K562 (cell line): Measurements from ENCODE around the gene PRICKLE4. TPM values are rescaled to one million over a fixed set of nuclear protein-coding genes. Genes with fewer than 3 reads are reported as not detected.

ENCODE experiments used
- ATAC-seq: fragments of 200-7000 bp; cut with Tn5 transposase; 3 replicates; pipeline ENCODE4 v1.9.1; 2020; ENCODE audit warnings: moderate library complexity
- BruUV-seq: library from RNA; stranded (reverse); fragments of 400-500 nt; replicated peaks from 2 replicates; lab custom pipeline; 2021; lab: Mats Ljungman, UMichigan
- CTCF ChIA-PET: fragments of 300-600 bp; formaldehyde crosslinking; extraction: SDS; loops from one replicate; lab custom pipeline; 2021; ENCODE audit warnings: low intra/inter-chr PET ratio; lab: Yijun Ruan, JAX
- POLR2A ChIA-PET: fragments of 300-600, 350-650 bp; sonication (Branson Sonifier 250); formaldehyde crosslinking; extraction: SDS; loops from one replicate; lab custom pipeline; 2021; ENCODE audit warnings: antibody characterized with exemption, inconsistent platforms; lab: Yijun Ruan, JAX
- DNase-seq, 4 experiments: peaks; one replicate each; pipeline versions ENCODE4 v3.0.0 to v3.0.0-alpha.2; 2011 to 2018; ENCODE audit warnings: low spot score in 3 of 4, mixed read lengths in 3 of 4; ENCODE audit errors: extremely low read depth in 1 of 4
- FAIRE-seq: peaks from 2 replicates; lab custom pipeline; 2011; peaks lifted over from hg19 to GRCh38; lab: Jason Lieb, UNC
- H2AFZ ChIP-seq: 2 replicates; pipeline ENCODE4 v1.6.0; 2011; ENCODE audit warnings: low read depth, low read length, control low read depth, inconsistent platforms
- H3K27ac ChIP-seq: fragments of 200-600 bp; 3 replicates; pipeline ENCODE4 v1.8.0; 2011; ENCODE audit warnings: low read depth, mild to moderate bottlenecking, control low read depth, inconsistent platforms, low read length, moderate library complexity, mixed read lengths; ENCODE audit errors: extremely low read depth
- H3K27me3 ChIP-seq, 2 experiments: fragments of 300-600 bp in 1 of 2; 2 replicates in 1 of 2; 3 replicates in 1 of 2; pipeline versions ENCODE4 v1.6.0 to v1.8.0; 2011; ENCODE audit warnings: inconsistent platforms in 2 of 2, low read length in 2 of 2, mild to moderate bottlenecking in 1 of 2, mixed read lengths in 1 of 2, moderate library complexity in 1 of 2; ENCODE audit not compliant: control insufficient read depth in 2 of 2, insufficient read depth in 2 of 2
- H3K36me3 ChIP-seq: fragments of 300-600 bp; 3 replicates; pipeline ENCODE4 v1.8.0; 2011; ENCODE audit warnings: mild to moderate bottlenecking, low read length, inconsistent platforms; ENCODE audit not compliant: control insufficient read depth, insufficient read depth
- H3K4me1 ChIP-seq, 2 experiments: fragments of 200-600 bp in 1 of 2; replicated peaks in 1 of 2; 2 replicates in 1 of 2; 3 replicates in 1 of 2; pipeline versions ENCODE4 v1.5.1 to v1.8.0; 2011; ENCODE audit warnings: inconsistent platforms in 2 of 2, low read length in 2 of 2, mild to moderate bottlenecking in 1 of 2, mixed read lengths in 1 of 2, moderate library complexity in 1 of 2; ENCODE audit not compliant: control insufficient read depth in 2 of 2, insufficient read depth in 2 of 2
- H3K4me2 ChIP-seq: 2 replicates; pipeline ENCODE4 v1.6.1; 2011; ENCODE audit warnings: low read length, control low read depth, inconsistent platforms, mixed read lengths; ENCODE audit not compliant: insufficient read depth
- H3K4me3 ChIP-seq: fragments of 200-600 bp; sonication (generic), shearing (Covaris generic); 2 replicates; pipeline ENCODE4 v1.5.1; 2016; ENCODE audit warnings: control low read depth, inconsistent platforms
- H3K79me2 ChIP-seq: fragments of 200-600 bp; 3 replicates; pipeline ENCODE4 v1.8.0; 2011; ENCODE audit warnings: low read length, inconsistent platforms; ENCODE audit not compliant: control insufficient read depth, insufficient read depth
- H3K9ac ChIP-seq, 2 experiments: 2 replicates each; pipeline versions ENCODE4 v1.6.0 to v1.6.1; 2011; ENCODE audit warnings: low read depth in 2 of 2, low read length in 2 of 2, control low read depth in 1 of 2, inconsistent platforms in 1 of 2, mild to moderate bottlenecking in 1 of 2, mixed read lengths in 1 of 2; ENCODE audit not compliant: insufficient read depth in 1 of 2
- H3K9me1 ChIP-seq: one replicate; pipeline ENCODE4 v1.6.0; 2011; ENCODE audit warnings: inconsistent platforms, mild to moderate bottlenecking, low read length, moderate library complexity; ENCODE audit not compliant: control insufficient read depth, insufficient read depth
- H3K9me3 ChIP-seq: replicated peaks from 2 replicates; pipeline ENCODE4 v1.5.1; 2011; ENCODE audit warnings: low read depth, low read length, inconsistent platforms; ENCODE audit not compliant: control insufficient read depth, insufficient read depth
- H4K20me1 ChIP-seq: replicated peaks from 2 replicates; pipeline ENCODE4 v1.6.1; 2011; ENCODE audit warnings: low read length, inconsistent platforms, mixed read lengths; ENCODE audit not compliant: control insufficient read depth, insufficient read depth
- ADNP ChIP-seq: fragments of 200-800 bp; sonication (Bioruptor generic); IDR thresholded peaks from 2 replicates; pipeline ENCODE4 v1.6.1; 2016; ENCODE audit warnings: missing genetic modification characterization, missing compliant biosample characterization
- CHD1 ChIP-seq: fragments of 200-600 bp; sonication (generic); IDR thresholded peaks from one replicate; pipeline ENCODE4 v1.6.1; 2012; ENCODE audit warnings: mild to moderate bottlenecking, moderate library complexity, low read length, inconsistent platforms
- CLOCK ChIP-seq: fragments of 250-450 bp; sonication (Bioruptor Pico); IDR thresholded peaks from 2 replicates; pipeline ENCODE4 v1.4.0; 2020; ENCODE audit warnings: mild to moderate bottlenecking, moderate library complexity, borderline replicate concordance
- KDM4B ChIP-seq, 2 experiments: fragments of 450-650 bp in 1 of 2; sonication (generic) in 1 of 2; IDR thresholded peaks; 2 replicates each; pipeline ENCODE4 v1.6.1; 2016 to 2017; ENCODE audit warnings: borderline replicate concordance in 2 of 2, antibody characterized with exemption in 1 of 2, low read depth in 1 of 2, mild to moderate bottlenecking in 1 of 2
- MIER1 ChIP-seq: fragments of 450-650 bp; IDR thresholded peaks from 2 replicates; pipeline ENCODE4 v1.6.1; 2016; ENCODE audit warnings: antibody characterized with exemption, mild to moderate bottlenecking, low read depth
- SMC3 ChIP-seq: conservative IDR thresholded peaks from 2 replicates; pipeline ENCODE4 v1.6.1; 2011; ENCODE audit warnings: low read depth, low read length, improper control_type of control experiment; ENCODE audit not compliant: insufficient read depth
- SNAPC5 ChIP-seq: fragments of 250-450 bp; sonication (Bioruptor Pico); IDR thresholded peaks from 2 replicates; pipeline ENCODE4 v1.8.0; 2021; ENCODE audit warnings: moderate library complexity, mild to moderate bottlenecking, inconsistent platforms
- TEAD1 ChIP-seq, 2 experiments: fragments of 450-650 bp in 1 of 2; sonication (generic) in 1 of 2; formaldehyde crosslinking; IDR thresholded peaks; 2 replicates each; pipeline versions ENCODE4 v1.4.0 to v1.8.0; 2020 to 2022; ENCODE audit warnings: mild to moderate bottlenecking in 2 of 2, missing genetic modification reagents in 1 of 2
- ZNF583 ChIP-seq: fragments of 250-450 bp; sonication (Bioruptor Pico); IDR thresholded peaks from 2 replicates; pipeline ENCODE4 v1.4.0; 2020
- WGBS: fragments of 100-300 bp; shearing (Covaris generic); methylation state at CpG from one replicate; pipeline ENCODE4 v1.1.6; 2016; ENCODE audit warnings: low coverage, mixed read lengths; ENCODE audit not compliant: insufficient coverage; ENCODE audit errors: missing lambda C conversion rate; 5-methylcytosine and 5-hydroxymethylcytosine counted together
- in situ Hi-C: fragments of 300-500 bp; cut with MboI; formaldehyde crosslinking; loops from 4 replicates; pipeline ENCODE4 v1.15.0; 2018; ENCODE audit warnings: inconsistent platforms, mixed read lengths
- intact Hi-C: fragments of 100-400 bp; cut with micrococcal nuclease; formaldehyde crosslinking; loops from 2 replicates; pipeline ENCODE4 v1.14.2; 2022
- polyA plus RNA-seq, 8 experiments: library from polyadenylated mRNA; depleted of rRNA in 4 of 8; stranded (reverse) in 5 of 8; unstranded in 3 of 8; fragments of >200 nt; fragmentation: Nextera tagmentation in 2 of 8; fragmentation: Illumina TruSeq in 1 of 8; extraction: Ambion mirVana in 2 of 8; extraction: Trizol in 1 of 8; gene quantifications; 2 replicates each; pipeline versions ENCODE4 v1.2.1 to v1.2.3, GENCODE V29; 2011 to 2014; ENCODE audit warnings: inconsistent platforms in 1 of 8, missing spikeins in 1 of 8
- total RNA-seq, 7 experiments: library from RNA; depleted of rRNA in 6 of 7; stranded (reverse); fragments of >200 nt in 6 of 7; fragmentation: Illumina TruSeq in 2 of 7; extraction: Trizol in 2 of 7; gene quantifications; 2 replicates each; pipeline versions ENCODE4 v1.2.1 to v1.2.3, GENCODE V29; 2011 to 2021; ENCODE audit warnings: low replicate concordance in 1 of 7

The PRICKLE4 gene
- total and polyA plus RNA-seq, 9 of the 15 experiments (the other 6 are each of a cell fraction or from before 2014, with no cell fraction given): 0.20 to 0.32 (median 0.27) TPM; not detected in 6

DNA sequence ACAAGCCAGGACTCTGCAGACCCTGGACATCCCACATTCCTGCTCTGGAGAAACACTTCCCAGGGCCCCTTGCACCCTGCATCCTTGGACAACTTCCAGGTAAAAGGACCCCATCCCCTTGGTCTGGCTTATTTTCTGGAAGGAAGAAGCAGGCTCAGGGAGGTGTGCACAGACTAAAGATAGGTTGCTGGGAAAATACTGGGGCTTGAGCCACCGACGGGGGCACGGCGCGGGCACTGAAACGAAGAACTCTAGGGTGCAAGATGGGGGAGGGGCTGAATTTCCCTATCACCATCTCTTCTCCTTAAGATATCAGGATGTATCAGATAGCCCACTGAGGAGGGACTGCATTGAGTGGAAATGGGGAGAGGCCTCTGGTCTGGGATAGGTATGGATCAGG lies 1.7 kb upstream of the PRICKLE4 start:
- peak overlapping the region; percentile 92 for H3K4me2 ChIP-seq
- no peaks in the 10 kb centered on the region for H3K27me3 ChIP-seq
- peak overlapping the region; percentile 74 for H2AFZ ChIP-seq
- no peak overlapping the region for H3K27ac ChIP-seq
- H3K79me2 ChIP-seq: peaks cover 6% of the 10 kb centered on the region; the same call in 1 of the 3 replicates
- no TSS peak for BruUV-seq
- H3K36me3 ChIP-seq: peaks cover 12% of the 10 kb centered on the region; the same call in 2 of the 3 replicates
- H3K9ac ChIP-seq: peak overlapping the region; percentile 46 to 91; a peak in 3 of 4 replicates
- no peak for TF ChIP-seq ADNP (tag)
- no peak for TF ChIP-seq CLOCK (CRISPR knock-in tag)
- peak; percentile 7 for TF ChIP-seq CHD1
- TF ChIP-seq KDM4B (IDR thresholded peaks at IDR 0.05; ENCODE audit: borderline replicate concordance in 2 of 2, low read depth in 1 of 2): no peak
- no peak for TF ChIP-seq SNAPC5 (CRISPR knock-in tag)
- TF ChIP-seq TEAD1 (CRISPR knock-in tag; IDR thresholded peaks at IDR 0.05): no peak
- no peak for TF ChIP-seq ZNF583 (CRISPR knock-in tag)
- TF ChIP-seq MIER1: no peak
- TF ChIP-seq SMC3: no peak
- ATAC-seq (no peak), DNase-seq (no peak), FAIRE-seq (no peak)
- peaks cover 8 to 24% of the 10 kb centered on the region in 2 experiments for H3K4me1 ChIP-seq
- H3K4me3 ChIP-seq: peak overlapping the region; percentile 69
- H4K20me1 ChIP-seq: no peaks in the 10 kb centered on the region; the same call in 1 of the 2 replicates
- intact Hi-C loops: loop anchor here (5.0 kb wide), 2 partner anchors 177 to 412 kb away; no protein-coding TSS in a partner anchor
- POLR2A ChIA-PET: interaction anchor here (0.6 to 1.0 kb wide), 5 partner anchors 15 to 273 kb away, joined by 3 to 5 read pairs (median 3); no protein-coding TSS in a partner anchor
- H3K9me1 ChIP-seq: no peaks in the 10 kb centered on the region
- 68% methylated on average over 6 of the region's 6 CpGs for WGBS
- in situ Hi-C loops: no loop called here
- CTCF ChIA-PET: interaction anchor here (1.1 to 4.3 kb wide), 5 partner anchors 43 to 1098 kb away, joined by 3 to 50 read pairs (median 10); partner anchors contain the start of gene TFEB
- no peaks in the 10 kb centered on the region for H3K9me3 ChIP-seq
